Measurements from ENCODE around the gene MED12L.
"Not testable (repeated sequence)": the region's sequence is repeated elsewhere in the genome, so short reads cannot be mapped to it uniquely, and the experiment has no call there.

MED12L gene

GRCh38 chr3:151392191-151392590, 306.7 kb downstream of the MED12L start:
- DNase-seq: not testable (repeated sequence)

- DNase-seq: no peak
These were observed 307.8 kb downstream of the MED12L start for GRCh38 chr3:151393146-151393830.

- no peak for DNase-seq
These were observed 308.5 kb downstream of the MED12L start for GRCh38 chr3:151393941-151394340.

GRCh38 chr3:151394611-151395010, 309.1 kb downstream of the MED12L start:
- no peak for DNase-seq

- no peak for DNase-seq
These were observed 310.3 kb downstream of the MED12L start for GRCh38 chr3:151395806-151396205.

- no peak for DNase-seq
These were observed 313.4 kb downstream of the MED12L start for GRCh38 chr3:151398895-151399294.

GRCh38 chr3:151400341-151400740, 314.9 kb downstream of the MED12L start:
- DNase-seq: no peak

GRCh38 chr3:151402349-151402748, 316.9 kb downstream of the MED12L start:
- DNase-seq: no peak

GRCh38 chr3:151403246-151403645, 317.8 kb downstream of the MED12L start:
- DNase-seq: no peak

GRCh38 chr3:151404316-151404715, 318.9 kb downstream of the MED12L start:
- DNase-seq: no peak

- DNase-seq: no peak
These were observed 322.5 kb downstream of the MED12L start for GRCh38 chr3:151407928-151408327.

- DNase-seq: no peak
These were observed 325.6 kb downstream of the MED12L start for GRCh38 chr3:151410891-151411559.

- DNase-seq: no peak
These were observed 327.5 kb downstream of the MED12L start for GRCh38 chr3:151412989-151413388.

- no peak for DNase-seq
These were observed 329.8 kb downstream of the MED12L start for GRCh38 chr3:151415289-151415688.

- no peak for DNase-seq
These were observed 334.3 kb downstream of the MED12L start for GRCh38 chr3:151419806-151420205.

- no peak for DNase-seq
These were observed 336.5 kb downstream of the MED12L start for GRCh38 chr3:151421938-151422337.

- no peak for DNase-seq
These were observed 337.6 kb downstream of the MED12L start for GRCh38 chr3:151423091-151423490.

- no peak for DNase-seq
These were observed 340.3 kb downstream of the MED12L start for GRCh38 chr3:151425627-151426340.

- DNase-seq: no peak
These were observed 340.8 kb downstream of the MED12L start for GRCh38 chr3:151426341-151426657.

- DNase-seq: no peak
These were observed 342.9 kb downstream of the MED12L start for GRCh38 chr3:151428386-151428785.

- DNase-seq: no peak
These were observed 345.5 kb downstream of the MED12L start for GRCh38 chr3:151430821-151431484.

GRCh38 chr3:151431940-151432339, 346.5 kb downstream of the MED12L start:
- no peak for DNase-seq

- DNase-seq: no peak
These were observed 347.3 kb downstream of the MED12L start for GRCh38 chr3:151432616-151433372.

Measured in amniotic stem cell (primary cell).